ENCODE measurements around the gene MRFAP1. TPM values are rescaled to one million over a fixed set of nuclear protein-coding genes. Genes with fewer than 3 reads are reported as not detected.
A peak's percentile ranks its signal among the peaks of the same experiment; 100 is the strongest.

The MRFAP1 gene
- polyA plus RNA-seq, 3 donors = 72.1 to 180 (median 171) TPM

DNA sequence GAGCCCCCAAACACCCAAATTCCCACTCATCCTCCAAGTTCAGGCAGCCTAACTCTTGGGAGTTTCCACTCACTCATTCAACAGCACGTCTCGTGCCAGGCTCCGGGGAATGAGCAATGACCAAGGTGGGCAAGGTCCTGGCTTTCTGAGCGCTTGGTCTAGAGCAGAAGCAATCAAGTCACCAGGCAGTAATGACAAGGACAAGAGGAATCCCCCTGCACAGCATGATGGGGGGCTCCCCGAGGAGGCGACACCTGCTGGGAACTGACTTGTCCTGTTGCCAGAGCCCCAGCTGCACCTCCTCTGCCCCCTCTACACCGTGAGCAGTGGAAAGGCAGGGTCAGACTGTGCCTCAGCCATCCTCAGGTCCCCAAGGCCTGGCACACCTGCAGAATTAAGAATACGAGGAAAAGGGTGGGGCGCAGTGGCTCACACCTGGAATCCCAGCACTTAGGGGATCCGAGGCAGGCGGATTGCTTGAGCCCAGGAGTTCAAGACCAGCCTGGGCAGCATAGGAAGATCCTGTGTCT, 25.7 kb upstream of the MRFAP1 start:
- no peaks in the 10 kb centered on the region for H4K20me1 ChIP-seq (ENCODE audit: insufficient read depth, low read length)
- no peak overlapping the region for H3K9ac ChIP-seq (ENCODE audit: insufficient read depth, low read length, poor library complexity, severe bottlenecking)
- no peak for DNase-seq
- no peak overlapping the region for H2AFZ ChIP-seq (ENCODE audit: insufficient read depth, low read depth, low read length, poor library complexity, severe bottlenecking)
- no peaks in the 10 kb centered on the region for H3K79me2 ChIP-seq (ENCODE audit: insufficient read depth, low read length)
- H3K4me2 ChIP-seq (replicated peaks; ENCODE audit: extremely low read depth, low read length, poor library complexity, severe bottlenecking) = no peak overlapping the region
- Mint-ChIP-seq H3K4me3 (no peak overlapping the region), H3K27ac (no peak overlapping the region), H3K4me1 (peaks cover 2% of the 10 kb centered on the region), H3K9me3 (peaks cover 0 to 7% (median 3%) of the 10 kb centered on the region in 7 donors), H3K27me3 (ENCODE audit: low read depth in 3 of 3) (peaks cover 0 to 6% (median 0%) of the 10 kb centered on the region in 3 donors), H3K36me3 (peaks cover 86 to 95% of the 10 kb centered on the region in 2 donors)
- no peaks in the 10 kb centered on the region for H3K9me3 ChIP-seq (replicated peaks in 1 of 2; ENCODE audit: control insufficient read depth in 1 of 2, insufficient read depth in 1 of 2, low read length in 2 of 2)
- no peaks in the 10 kb centered on the region for H3K4me1 ChIP-seq (ENCODE audit: control insufficient read depth in 1 of 2, insufficient read depth in 2 of 2, low read length in 2 of 2)
- intact Hi-C loops (cut with micrococcal nuclease) = no loop called here
- WGBS (ENCODE audit: insufficient coverage) = 88% methylated on average over 9 of the region's 11 CpGs
- H3K27me3 ChIP-seq (ENCODE audit: control insufficient read depth in 2 of 2, insufficient read depth in 2 of 2, low read length in 2 of 2) = no peaks in the 10 kb centered on the region
- H3K36me3 ChIP-seq (replicated peaks in 1 of 2; ENCODE audit: control insufficient read depth in 1 of 2, insufficient read depth in 2 of 2, low read length in 2 of 2) = peaks cover 91 to 100% of the 10 kb centered on the region in 2 donors
- no peak overlapping the region for H3K4me3 ChIP-seq (replicated peaks in 1 of 3; ENCODE audit: low read depth in 2 of 3, low read length in 3 of 3)
- no peak overlapping the region for H3K27ac ChIP-seq (ENCODE audit: low read depth in 1 of 2, low read length in 2 of 2)
- TF ChIP-seq, protein P1, sequence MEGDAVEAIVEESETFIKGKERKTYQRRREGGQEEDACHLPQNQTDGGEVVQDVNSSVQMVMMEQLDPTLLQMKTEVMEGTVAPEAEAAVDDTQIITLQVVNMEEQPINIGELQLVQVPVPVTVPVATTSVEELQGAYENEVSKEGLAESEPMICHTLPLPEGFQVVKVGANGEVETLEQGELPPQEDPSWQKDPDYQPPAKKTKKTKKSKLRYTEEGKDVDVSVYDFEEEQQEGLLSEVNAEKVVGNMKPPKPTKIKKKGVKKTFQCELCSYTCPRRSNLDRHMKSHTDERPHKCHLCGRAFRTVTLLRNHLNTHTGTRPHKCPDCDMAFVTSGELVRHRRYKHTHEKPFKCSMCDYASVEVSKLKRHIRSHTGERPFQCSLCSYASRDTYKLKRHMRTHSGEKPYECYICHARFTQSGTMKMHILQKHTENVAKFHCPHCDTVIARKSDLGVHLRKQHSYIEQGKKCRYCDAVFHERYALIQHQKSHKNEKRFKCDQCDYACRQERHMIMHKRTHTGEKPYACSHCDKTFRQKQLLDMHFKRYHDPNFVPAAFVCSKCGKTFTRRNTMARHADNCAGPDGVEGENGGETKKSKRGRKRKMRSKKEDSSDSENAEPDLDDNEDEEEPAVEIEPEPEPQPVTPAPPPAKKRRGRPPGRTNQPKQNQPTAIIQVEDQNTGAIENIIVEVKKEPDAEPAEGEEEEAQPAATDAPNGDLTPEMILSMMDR (IDR thresholded peaks at IDR 0.05) = no peak

DNA sequence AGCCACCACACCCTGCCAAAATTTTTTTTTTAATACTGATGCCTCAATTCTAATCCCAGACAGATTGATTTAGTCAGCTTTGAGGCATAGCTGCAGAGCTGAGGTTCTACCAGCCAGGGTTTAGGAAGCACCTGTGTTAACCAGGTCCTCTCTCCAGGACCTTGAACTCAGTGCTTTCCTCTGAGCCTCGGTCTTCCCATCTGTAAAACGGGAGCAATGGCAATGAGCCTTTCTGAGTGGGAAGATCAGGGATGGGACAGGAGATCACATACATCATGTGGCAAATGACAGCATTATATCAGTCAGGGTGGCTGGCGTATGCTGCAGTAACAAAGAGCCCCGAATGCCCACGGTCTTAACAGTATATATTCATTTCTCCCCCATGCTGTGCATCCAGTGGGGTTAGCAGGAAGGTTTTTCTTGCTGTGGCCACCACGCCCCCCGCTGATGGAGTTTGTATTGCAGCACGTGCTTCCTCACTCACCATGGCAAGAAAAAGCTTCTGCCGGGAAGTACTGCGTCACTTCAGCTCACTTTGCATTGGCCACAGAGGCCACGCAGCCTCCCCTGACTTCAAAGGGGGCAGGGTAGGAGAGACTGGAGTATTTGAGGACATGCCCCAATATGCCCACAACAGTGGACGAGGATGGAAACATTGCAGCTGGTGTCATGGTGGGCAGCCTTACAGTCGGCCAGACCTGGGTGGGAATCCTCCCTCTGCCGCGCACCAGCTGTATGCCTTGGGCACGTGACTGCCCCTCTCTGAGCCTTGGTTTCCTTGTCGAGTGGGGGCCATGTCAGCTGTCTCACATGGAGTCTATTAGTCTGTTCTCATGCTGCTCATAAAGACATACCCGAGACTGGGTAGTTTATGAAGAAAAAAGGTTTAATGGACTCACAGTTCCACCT, 24.1 kb upstream of the MRFAP1 start:
- no peaks in the 10 kb centered on the region for H4K20me1 ChIP-seq (ENCODE audit: insufficient read depth, low read length)
- Mint-ChIP-seq H3K4me3 (no peak overlapping the region), H3K9me3 (peaks cover 0 to 7% (median 4%) of the 10 kb centered on the region in 7 donors), H3K4me1 (peaks cover 2% of the 10 kb centered on the region), H3K36me3 (peaks cover 86 to 93% of the 10 kb centered on the region in 2 donors), H3K27me3 (ENCODE audit: low read depth in 3 of 3) (peaks cover 0 to 6% (median 0%) of the 10 kb centered on the region in 3 donors), H3K27ac (peak overlapping the region in 1 of 7 donors; percentile 50)
- peaks cover 83 to 100% of the 10 kb centered on the region in 2 donors for H3K36me3 ChIP-seq (replicated peaks in 1 of 2; ENCODE audit: control insufficient read depth in 1 of 2, insufficient read depth in 2 of 2, low read length in 2 of 2)
- H3K4me2 ChIP-seq (replicated peaks; ENCODE audit: extremely low read depth, low read length, poor library complexity, severe bottlenecking) = no peak overlapping the region
- H3K9me3 ChIP-seq (replicated peaks in 1 of 2; ENCODE audit: control insufficient read depth in 1 of 2, insufficient read depth in 1 of 2, low read length in 2 of 2) = no peaks in the 10 kb centered on the region
- H3K4me1 ChIP-seq (ENCODE audit: control insufficient read depth in 1 of 2, insufficient read depth in 2 of 2, low read length in 2 of 2) = no peaks in the 10 kb centered on the region
- intact Hi-C loops (cut with micrococcal nuclease) = no loop called here
- DNase-seq = no peak
- no peak overlapping the region for H3K4me3 ChIP-seq (replicated peaks in 1 of 3; ENCODE audit: low read depth in 2 of 3, low read length in 3 of 3)
- no peaks in the 10 kb centered on the region for H3K79me2 ChIP-seq (ENCODE audit: insufficient read depth, low read length)
- H3K27me3 ChIP-seq (ENCODE audit: control insufficient read depth in 2 of 2, insufficient read depth in 2 of 2, low read length in 2 of 2) = no peaks in the 10 kb centered on the region
- WGBS (ENCODE audit: insufficient coverage) = 97% methylated on average over 12 of the region's 18 CpGs
- TF ChIP-seq, protein P1 (IDR thresholded peaks at IDR 0.05) = no peak
- H3K9ac ChIP-seq (ENCODE audit: insufficient read depth, low read length, poor library complexity, severe bottlenecking) = no peak overlapping the region
- H2AFZ ChIP-seq (ENCODE audit: insufficient read depth, low read depth, low read length, poor library complexity, severe bottlenecking) = no peak overlapping the region
- H3K27ac ChIP-seq (ENCODE audit: low read depth in 1 of 2, low read length in 2 of 2) = no peak overlapping the region

Data from CD14-positive monocyte (primary cell).